Dedifferentiated amniotic fluid mesenchymal stem cell (primary cell): ENCODE results near the gene SPG11.
"Not testable (repeated sequence)": the region's sequence is repeated elsewhere in the genome, so short reads cannot be mapped to it uniquely, and the experiment has no call there.

Source experiments
- DNase-seq: peaks from one replicate; pipeline ENCODE4 v3.0.0-alpha.2; 2016; ENCODE audit errors: extremely low spot score

SPG11 gene

GRCh38 chr15:44554934-44555723, 108.3 kb downstream of the SPG11 start:
- no peak for DNase-seq

GRCh38 chr15:44550734-44551133, 112.7 kb downstream of the SPG11 start:
- DNase-seq, result no peak

DNA sequence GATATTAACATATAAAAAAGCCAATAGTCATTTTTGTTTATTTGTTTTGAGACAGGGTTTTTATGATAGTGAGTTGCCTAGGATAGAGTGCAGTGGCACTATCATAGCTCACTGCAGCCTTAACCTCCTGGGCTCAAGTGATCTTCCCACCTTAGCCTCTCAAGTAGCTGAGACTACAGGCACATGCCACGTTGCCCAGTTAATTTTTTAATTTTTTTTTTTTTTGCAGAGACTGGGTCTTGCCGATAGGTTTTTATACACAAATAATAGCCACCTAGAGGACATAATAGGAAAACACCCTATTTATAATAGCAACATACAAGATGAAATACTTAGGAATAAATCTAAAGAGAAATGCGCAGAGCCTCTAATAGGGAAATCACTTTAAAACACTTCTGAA, 113.2 kb downstream of the SPG11 start:
- peak; percentile 30 for DNase-seq

DNA sequence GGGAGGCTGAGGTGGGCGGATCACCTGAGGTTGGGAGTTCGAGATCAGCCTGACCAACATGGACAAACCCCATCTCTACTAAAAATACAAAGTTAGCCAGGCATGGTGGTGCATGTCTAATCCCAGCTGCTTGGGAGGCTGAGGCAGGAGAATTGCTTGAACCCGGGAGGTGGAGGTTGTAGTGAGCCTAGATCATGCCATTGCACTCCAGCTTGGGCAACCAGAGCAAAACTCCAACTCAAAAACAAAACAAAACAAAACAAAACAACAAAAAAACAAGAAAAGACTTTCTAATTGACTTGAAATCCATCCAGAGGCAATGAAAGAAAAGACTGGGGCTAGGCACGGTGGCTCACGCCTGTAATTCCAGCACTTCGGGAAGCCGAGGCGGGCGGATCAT, 114.3 kb downstream of the SPG11 start:
- not testable (repeated sequence) for DNase-seq

DNA sequence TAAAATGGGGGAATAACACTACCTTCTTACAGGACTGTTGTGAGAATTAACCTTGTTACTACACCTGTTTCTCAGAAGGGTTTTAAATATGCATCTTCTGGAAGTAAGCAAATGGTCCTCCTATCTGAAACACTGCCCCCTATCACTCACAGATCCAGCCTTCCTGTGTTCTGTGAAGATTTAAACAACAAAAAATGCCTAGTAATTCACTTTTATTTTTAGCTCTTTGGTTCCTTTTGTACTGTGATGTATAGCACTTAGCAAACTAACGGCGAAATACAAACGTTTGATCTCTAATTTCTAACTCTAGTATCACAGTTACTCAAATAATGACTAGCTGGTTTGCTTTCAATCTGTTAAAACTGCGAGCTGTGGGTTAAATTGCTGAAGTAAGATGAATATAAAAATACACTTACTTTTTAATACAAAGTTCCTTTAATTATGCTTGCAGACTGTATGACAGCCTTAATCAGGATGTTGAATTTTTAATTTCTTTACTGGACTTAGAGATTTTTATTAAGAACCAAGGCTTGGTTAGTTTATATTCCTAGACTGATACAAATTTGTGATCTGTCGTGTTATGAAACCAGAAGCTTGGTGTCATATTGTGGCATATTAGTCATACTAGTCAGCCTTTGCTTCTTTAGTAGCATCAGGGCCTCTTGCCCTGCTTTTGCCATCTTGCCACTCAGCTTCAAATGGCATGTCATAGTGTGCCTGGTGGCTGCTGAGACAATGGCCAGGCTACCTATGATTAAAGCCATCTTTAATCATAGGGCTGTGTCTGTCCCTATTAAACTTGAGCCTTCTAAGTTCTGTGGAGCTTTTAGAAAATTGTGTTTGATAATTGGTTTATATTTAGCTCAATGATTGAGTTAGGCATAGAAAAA, 117.3 kb downstream of the SPG11 start:
- peak; percentile 36 for DNase-seq

GRCh38 chr15:44544745-44545144, 118.7 kb downstream of the SPG11 start:
- DNase-seq, result not testable (repeated sequence)

- no peak for DNase-seq
These were observed 120.9 kb downstream of the SPG11 start for GRCh38 chr15:44542596-44542995.

DNA sequence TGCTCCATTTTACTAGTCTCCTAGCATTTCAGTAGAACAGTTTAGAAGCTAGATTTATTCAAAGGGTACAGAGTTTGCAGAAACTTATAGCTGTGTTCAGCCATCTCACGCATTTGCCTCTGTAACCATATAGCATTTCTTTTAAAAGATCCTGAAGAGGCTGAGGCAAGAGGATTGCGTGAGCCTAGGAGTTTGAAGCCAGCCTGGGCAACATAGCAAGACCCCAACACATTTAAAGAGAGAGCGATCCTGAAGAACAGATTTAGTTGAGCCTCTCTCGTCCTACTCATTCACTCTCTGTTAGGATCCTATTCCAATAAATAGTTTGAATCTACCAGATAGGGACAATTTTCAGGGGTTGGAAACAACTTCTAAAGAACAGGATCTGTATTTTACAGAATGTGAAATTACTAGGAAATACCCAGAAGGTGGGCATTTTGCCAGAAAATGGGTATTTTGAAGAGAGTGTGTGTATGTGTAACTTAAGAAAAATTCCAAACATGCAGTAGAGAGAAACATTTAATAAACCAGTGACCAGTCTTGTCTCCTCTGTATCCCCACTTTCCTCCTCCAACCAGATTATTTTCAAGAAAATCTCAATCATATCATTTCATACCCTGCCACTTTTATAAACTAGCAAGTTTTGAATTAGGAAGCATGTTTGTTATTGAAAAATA, 122.0 kb downstream of the SPG11 start:
- DNase-seq, result peak; percentile 85

DNA sequence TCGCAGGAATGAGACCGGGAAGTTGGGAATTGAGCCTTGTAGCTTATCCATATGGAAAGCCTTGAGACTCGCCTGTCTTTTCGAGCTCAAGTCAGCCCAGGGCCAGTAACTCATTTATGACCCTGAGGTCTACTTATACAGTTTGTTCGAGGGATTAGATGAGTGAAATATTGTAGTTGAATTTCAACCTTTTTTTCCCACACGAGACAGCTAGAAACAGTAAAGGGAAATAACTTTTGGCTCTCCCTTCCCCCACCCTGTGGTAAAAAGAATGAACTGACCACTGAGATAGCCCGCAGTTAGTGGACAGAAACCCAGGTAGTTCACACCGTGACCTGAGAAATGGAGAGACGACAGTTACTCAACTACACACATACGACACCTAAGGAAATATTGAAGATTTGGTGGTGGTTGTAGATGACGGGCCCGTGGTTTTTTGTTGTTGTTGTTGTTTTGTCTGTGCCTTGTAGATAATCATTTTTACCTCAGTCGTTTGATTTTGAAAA, 125.7 kb downstream of the SPG11 start:
- no peak for DNase-seq

DNA sequence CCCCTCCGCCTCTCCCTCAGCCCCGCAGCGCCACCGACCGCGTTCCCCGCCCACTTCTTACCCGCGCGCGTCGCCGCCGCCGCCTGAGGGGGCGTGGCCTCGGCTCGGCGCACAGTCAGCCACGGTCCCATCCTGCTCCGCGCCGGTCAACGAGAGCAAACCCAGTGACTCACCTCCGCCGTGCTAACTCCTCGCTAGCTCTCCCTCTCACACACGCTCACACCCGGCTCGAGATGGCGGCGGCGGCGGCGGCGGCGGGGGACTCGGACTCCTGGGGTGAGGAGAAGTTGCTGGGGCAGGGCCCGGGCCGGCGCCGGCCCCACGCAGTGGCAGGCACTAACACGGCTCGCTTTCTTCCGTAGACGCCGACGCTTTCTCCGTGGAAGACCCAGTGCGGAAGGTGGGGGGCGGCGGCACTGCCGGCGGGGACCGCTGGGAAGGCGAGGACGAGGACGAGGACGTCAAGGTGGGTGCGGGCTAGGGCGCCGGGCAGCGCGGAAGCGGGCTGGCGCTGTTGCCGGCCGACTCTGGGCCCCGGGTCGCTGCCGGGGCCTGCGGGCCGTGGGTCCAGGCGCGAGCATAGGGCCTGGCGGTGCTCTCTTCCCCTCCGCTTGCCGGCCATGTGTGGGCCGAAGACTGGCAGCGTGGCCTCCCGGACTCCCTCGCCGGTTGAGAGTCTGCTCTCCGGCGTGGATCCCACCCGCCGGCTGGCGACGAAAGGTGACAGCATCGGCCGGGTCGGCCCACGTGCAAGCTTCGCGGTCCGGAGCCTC, 126.3 kb downstream of the SPG11 start, which contains the start of gene EIF3J:
Gene EIF3J (plus strand): TSS at position 186 of the 773 bp plus-strand sequence. CDS start 48 bp downstream, at position 234.
- DNase-seq, result peak; percentile 97

- peak; percentile 80 for DNase-seq
These were observed 127.0 kb downstream of the SPG11 start for GRCh38 chr15:44536302-44536961.

DNA sequence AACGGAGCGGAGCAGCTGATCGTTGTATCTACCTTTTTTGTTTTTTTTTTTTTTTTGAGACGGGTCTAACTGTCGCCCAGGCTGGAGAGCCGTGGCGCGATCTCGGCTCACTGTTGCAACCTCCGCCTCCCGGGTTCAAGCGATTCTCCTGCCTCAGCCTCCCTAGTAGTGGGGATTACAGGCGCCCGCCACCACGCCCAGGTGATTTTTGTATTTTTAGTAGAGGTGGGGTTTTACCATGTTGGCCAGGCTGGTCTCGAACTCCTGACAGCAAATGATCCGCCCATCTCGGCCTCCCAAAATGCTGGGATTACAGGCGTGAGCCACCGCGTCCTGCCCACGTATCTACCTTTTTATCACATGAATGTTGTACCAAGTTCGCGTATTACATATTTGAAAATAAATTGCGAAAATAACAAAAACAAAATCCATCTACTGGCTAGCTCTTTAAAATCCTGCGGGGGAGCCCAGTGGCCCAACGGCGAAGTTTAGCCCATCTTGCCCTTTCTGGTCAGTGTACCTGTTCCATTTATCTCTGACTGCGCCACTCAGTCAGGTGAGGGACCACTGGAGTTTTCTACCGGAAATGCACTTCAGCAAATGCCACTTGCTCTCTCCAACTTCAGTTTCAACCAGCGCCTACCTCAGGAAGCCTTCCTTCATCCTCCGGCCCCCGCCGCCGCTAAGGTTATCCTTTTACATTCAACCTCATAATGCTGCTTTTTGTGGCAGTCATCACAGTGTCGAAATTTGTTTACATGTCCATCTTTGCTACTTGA, 127.8 kb downstream of the SPG11 start:
- DNase-seq, result no peak

DNA sequence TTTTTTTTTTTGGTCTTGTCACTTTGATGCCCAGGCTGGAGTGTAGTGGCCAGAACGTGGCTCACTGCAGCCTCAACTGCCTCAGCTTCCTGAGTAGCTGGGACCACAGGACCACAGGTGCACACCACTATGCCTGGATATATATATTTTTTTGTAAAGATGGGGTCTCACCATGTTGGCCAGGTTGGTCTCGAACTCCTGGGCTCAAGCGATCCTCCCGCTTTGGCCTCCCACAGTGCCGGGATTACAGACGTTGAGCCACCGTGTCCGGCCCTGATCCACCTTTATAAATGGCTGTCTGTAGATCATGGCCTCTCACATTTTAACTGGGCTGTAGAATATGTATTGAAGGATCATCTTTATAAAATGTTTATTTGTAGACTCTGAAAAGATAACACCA, 128.4 kb downstream of the SPG11 start:
- no peak for DNase-seq

GRCh38 chr15:44532689-44533088, 130.8 kb downstream of the SPG11 start:
- DNase-seq, result no peak

DNA sequence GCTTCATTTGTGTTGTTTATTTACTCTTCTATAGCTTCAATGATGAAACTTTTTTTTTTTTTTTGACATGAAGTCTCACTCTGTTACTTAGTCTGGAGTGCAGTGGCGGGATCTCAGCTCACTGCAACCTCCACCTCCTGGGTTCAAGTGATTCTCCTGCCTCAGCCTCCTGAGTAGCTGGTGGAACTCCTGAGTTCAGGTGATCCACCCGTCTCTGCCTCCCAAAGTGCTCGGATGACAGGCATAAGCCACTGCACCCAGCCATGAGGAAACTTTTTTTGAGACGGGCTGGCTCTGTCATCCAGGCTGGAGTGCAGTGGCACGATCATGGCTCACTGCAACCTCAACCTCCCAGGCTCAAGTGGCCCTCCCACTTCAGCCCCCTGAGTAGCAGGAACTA, 131.2 kb downstream of the SPG11 start:
- not testable (repeated sequence) for DNase-seq

GRCh38 chr15:44530653-44531052, 132.8 kb downstream of the SPG11 start:
- DNase-seq, result no peak

DNA sequence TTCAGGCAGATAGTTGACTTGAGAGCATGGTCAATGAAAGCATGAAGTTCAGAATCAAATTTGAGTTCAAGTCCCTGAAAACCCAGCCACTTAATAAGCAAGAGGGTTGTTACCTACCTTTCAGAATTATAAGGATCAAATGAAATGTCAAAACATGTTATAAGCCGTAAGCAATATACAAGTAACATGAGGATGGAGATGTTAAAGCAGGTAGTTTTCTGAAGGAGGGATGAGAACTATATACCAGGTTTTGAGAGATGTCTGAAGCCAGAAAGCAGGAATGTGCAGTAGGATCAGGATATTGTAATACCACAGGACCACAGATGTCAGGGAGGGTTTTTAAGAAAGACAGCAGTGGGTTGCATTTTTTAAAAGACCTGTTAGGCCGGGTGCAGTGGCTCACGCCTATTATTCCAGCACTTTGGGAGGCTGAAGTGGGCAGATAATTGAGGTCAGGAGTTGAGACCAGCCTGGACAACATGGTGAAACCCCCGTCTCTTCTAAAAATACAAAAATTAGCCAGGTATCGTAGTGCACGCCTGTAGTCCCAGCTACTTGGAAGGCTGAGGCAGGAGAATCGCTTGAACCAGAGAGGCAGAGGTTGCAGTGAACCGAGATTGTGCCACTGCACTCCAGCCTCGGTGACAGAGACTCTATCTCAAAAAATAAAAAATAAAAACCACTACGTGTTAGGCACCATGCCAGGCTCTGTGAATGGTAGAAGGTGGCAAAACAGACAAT, 133.4 kb downstream of the SPG11 start:
- no peak for DNase-seq

DNA sequence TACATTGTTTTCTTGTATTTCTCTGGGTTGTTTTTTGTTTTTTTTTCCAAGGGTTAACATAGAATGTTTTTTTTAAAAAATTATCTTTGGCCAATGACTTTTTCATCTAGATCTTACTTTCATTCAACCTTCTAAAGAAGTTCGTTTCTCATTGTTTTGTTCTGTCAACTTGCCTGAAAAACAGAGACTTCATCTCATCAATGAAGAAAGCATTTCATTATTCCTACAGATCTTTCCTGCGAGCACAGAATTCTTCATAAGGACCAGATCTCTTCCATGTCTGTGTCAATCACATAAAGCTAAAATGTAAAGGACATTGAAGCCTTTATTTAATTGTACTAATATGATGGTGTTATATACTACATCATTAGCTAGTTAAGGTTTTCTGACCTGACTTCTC, 136.2 kb downstream of the SPG11 start:
- no peak for DNase-seq

DNA sequence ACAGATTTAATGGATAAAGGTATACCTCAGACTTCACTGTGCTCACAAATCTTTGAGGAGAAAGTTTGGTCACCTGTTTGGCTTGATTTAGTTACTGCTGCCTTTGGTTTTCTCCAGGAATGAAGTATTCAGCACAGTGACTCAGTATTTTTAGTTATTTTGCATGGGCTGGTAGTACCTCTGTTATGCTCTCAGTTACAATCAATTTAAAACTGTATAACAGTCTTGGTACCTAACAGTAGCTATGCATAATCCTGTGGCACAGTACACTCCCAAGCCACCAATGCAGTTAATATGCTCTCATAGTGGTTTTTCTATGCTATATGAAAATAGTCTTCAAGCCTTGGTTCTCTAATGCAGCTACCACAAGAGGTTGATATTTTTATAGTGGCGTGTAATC, 138.4 kb downstream of the SPG11 start:
- DNase-seq, result no peak
